GM19043 (cell line): Measurements from ENCODE around the gene MINDY4.

Source experiments
- ATAC-seq: cut with Tn5 transposase; IDR thresholded peaks from one replicate; pipeline ENCODE4 v1.9.1; 2021; ENCODE audit warnings: low read depth; ENCODE audit not compliant: unreplicated experiment

MINDY4 gene

GRCh38 chr7:30923009-30923773 lies 152.0 kb downstream of the MINDY4 start:
- no peak for ATAC-seq

- ATAC-seq: no peak
These were observed 152.7 kb downstream of the MINDY4 start for GRCh38 chr7:30923774-30924413.

- ATAC-seq: no peak
These were observed 153.4 kb downstream of the MINDY4 start for GRCh38 chr7:30924624-30925023.

GRCh38 chr7:30925117-30925516 lies 153.9 kb downstream of the MINDY4 start:
- ATAC-seq: no peak

- no peak for ATAC-seq
These were observed 154.7 kb downstream of the MINDY4 start for GRCh38 chr7:30925913-30926312.

- ATAC-seq: no peak
These were observed 155.1 kb downstream of the MINDY4 start for GRCh38 chr7:30926313-30926712.

- ATAC-seq: no peak
These were observed 155.8 kb downstream of the MINDY4 start for GRCh38 chr7:30927040-30927439.

GRCh38 chr7:30927559-30927958 lies 156.3 kb downstream of the MINDY4 start:
- no peak for ATAC-seq

- no peak for ATAC-seq
These were observed 157.1 kb downstream of the MINDY4 start for GRCh38 chr7:30928254-30928872.

- ATAC-seq: no peak
These were observed 158.5 kb downstream of the MINDY4 start for GRCh38 chr7:30929686-30930085.

GRCh38 chr7:30930621-30931020 lies 159.4 kb downstream of the MINDY4 start:
- no peak for ATAC-seq

GRCh38 chr7:30931161-30931928 lies 160.1 kb downstream of the MINDY4 start:
- no peak for ATAC-seq

GRCh38 chr7:30931929-30932540 lies 160.8 kb downstream of the MINDY4 start:
- ATAC-seq: no peak

- ATAC-seq: no peak
These were observed 161.3 kb downstream of the MINDY4 start for GRCh38 chr7:30932562-30932961.

- no peak for ATAC-seq
These were observed 162.1 kb downstream of the MINDY4 start for GRCh38 chr7:30933124-30933974.

- ATAC-seq: no peak
These were observed 163.0 kb downstream of the MINDY4 start for GRCh38 chr7:30934225-30934624.

- ATAC-seq: no peak
These were observed 163.7 kb downstream of the MINDY4 start for GRCh38 chr7:30934732-30935568.

GRCh38 chr7:30935569-30935877 lies 164.3 kb downstream of the MINDY4 start:
- ATAC-seq: no peak

GRCh38 chr7:30936650-30937245 lies 165.5 kb downstream of the MINDY4 start:
- no peak for ATAC-seq
